MM.1S (cell line): ENCODE data around the gene KDM4B.

Source experiments
- DNase-seq: peaks from one replicate; pipeline ENCODE4 v3.0.0-alpha.2; 2015
- H2AFZ ChIP-seq: fragments of 300-600 bp; sonication (generic); 2 replicates; pipeline ENCODE4 v1.6.0; 2016; ENCODE audit warnings: antibody characterized with exemption, low read length
- H3F3A ChIP-seq: fragments of 300-600 bp; sonication (generic); 2 replicates; pipeline ENCODE4 v1.6.1; 2016; ENCODE audit warnings: mild to moderate bottlenecking, antibody characterized with exemption, low read length, moderate library complexity, mixed read lengths; ENCODE audit not compliant: insufficient read depth
- H3K27ac ChIP-seq: fragments of 300-600 bp; sonication (generic); 2 replicates; pipeline ENCODE4 v1.5.1; 2016; ENCODE audit warnings: mild to moderate bottlenecking, low read length
- H3K27me3 ChIP-seq: fragments of 300-600 bp; sonication (generic); replicated peaks from 2 replicates; pipeline ENCODE4 v1.6.0; 2016; ENCODE audit warnings: low read length; ENCODE audit not compliant: insufficient read depth
- H3K36me3 ChIP-seq: fragments of 300-600 bp; sonication (generic); replicated peaks from 2 replicates; pipeline ENCODE4 v1.6.1; 2016; ENCODE audit warnings: mild to moderate bottlenecking, low read length, mixed read lengths; ENCODE audit not compliant: insufficient read depth
- H3K4me1 ChIP-seq: fragments of 300-600 bp; sonication (generic); 2 replicates; pipeline ENCODE4 v1.6.1; 2016; ENCODE audit warnings: low read length, mixed read lengths
- H3K4me2 ChIP-seq: fragments of 300-600 bp; sonication (generic); 2 replicates; pipeline ENCODE4 v1.6.0; 2016; ENCODE audit warnings: low read depth, low read length
- H3K4me3 ChIP-seq: fragments of 300-600 bp; sonication (generic); 2 replicates; pipeline ENCODE4 v1.5.1; 2016; ENCODE audit warnings: low read length, mixed read lengths
- H3K79me2 ChIP-seq: fragments of 300-600 bp; sonication (generic); 2 replicates; pipeline ENCODE4 v1.6.1; 2016; ENCODE audit warnings: mixed run types, low read length, mixed read lengths
- H3K9ac ChIP-seq: fragments of 300-600 bp; sonication (generic); 2 replicates; pipeline ENCODE4 v1.6.1; 2016; ENCODE audit warnings: low read length, mixed read lengths
- H3K9me2 ChIP-seq: fragments of 300-600 bp; sonication (generic); replicated peaks from 2 replicates; pipeline ENCODE4 v1.6.1; 2016; ENCODE audit warnings: mild to moderate bottlenecking, low read length, mixed read lengths; ENCODE audit not compliant: insufficient read depth
- H3K9me3 ChIP-seq: fragments of 300-600 bp; sonication (generic); replicated peaks from 2 replicates; pipeline ENCODE4 v1.6.1; 2016; ENCODE audit warnings: mild to moderate bottlenecking, low read length, mixed read lengths; ENCODE audit not compliant: insufficient read depth
- H4K20me1 ChIP-seq: fragments of 300-600 bp; sonication (generic); 2 replicates; pipeline ENCODE4 v1.6.1; 2016; ENCODE audit warnings: mild to moderate bottlenecking, low read length, moderate library complexity, mixed read lengths; ENCODE audit not compliant: insufficient read depth
- CTCF ChIP-seq: fragments of 300-600 bp; sonication (generic); IDR thresholded peaks from 2 replicates; pipeline ENCODE4 v1.5.1; 2016; ENCODE audit warnings: antibody characterized with exemption, low read length, mixed read lengths
- EZH2 ChIP-seq: fragments of 300-600 bp; sonication (generic); optimal IDR thresholded peaks from 2 replicates; pipeline ENCODE3; 2017; ENCODE audit warnings: low read depth, mild to moderate bottlenecking, antibody characterized with exemption, low read length, mixed read lengths
- EZH2phosphoT487 ChIP-seq: fragments of 300-600 bp; sonication (generic); IDR thresholded peaks from 2 replicates; pipeline ENCODE4 v1.6.1; 2018; ENCODE audit warnings: antibody characterized with exemption, low read length

The KDM4B gene

GRCh38 chr19:5133986-5134595 lies 165.2 kb downstream of the KDM4B start:
- Histone ChIP-seq H3K27me3 (no peaks in the 10 kb centered on the region), H4K20me1 (no peaks in the 10 kb centered on the region), H2AFZ (no peak overlapping the region), H3K27ac (no peak overlapping the region), H3K9me3 (no peaks in the 10 kb centered on the region), H3K36me3 (no peaks in the 10 kb centered on the region), H3K4me2 (no peak overlapping the region), H3K9me2 (no peaks in the 10 kb centered on the region), H3K79me2 (no peaks in the 10 kb centered on the region), H3K4me3 (no peak overlapping the region), H3K4me1 (no peaks in the 10 kb centered on the region), H3K9ac (no peak overlapping the region), H3F3A (no peaks in the 10 kb centered on the region)
- no peak for DNase-seq
- TF ChIP-seq CTCF (no peak), EZH2 (no peak), EZH2phosphoT487 (no peak)

GRCh38 chr19:5134691-5135090 lies 165.8 kb downstream of the KDM4B start:
- no peaks in the 10 kb centered on the region for H4K20me1 ChIP-seq
- no peak for TF ChIP-seq EZH2phosphoT487
- TF ChIP-seq CTCF: no peak
- TF ChIP-seq EZH2: no peak
- no peaks in the 10 kb centered on the region for H3F3A ChIP-seq
- no peaks in the 10 kb centered on the region for H3K9me2 ChIP-seq
- H3K9ac ChIP-seq: no peak overlapping the region
- no peak overlapping the region for H3K27ac ChIP-seq
- no peaks in the 10 kb centered on the region for H3K9me3 ChIP-seq
- no peak overlapping the region for H2AFZ ChIP-seq
- H3K4me2 ChIP-seq: no peak overlapping the region
- H3K36me3 ChIP-seq: no peaks in the 10 kb centered on the region
- H3K79me2 ChIP-seq: no peaks in the 10 kb centered on the region
- no peaks in the 10 kb centered on the region for H3K4me1 ChIP-seq
- H3K27me3 ChIP-seq: no peaks in the 10 kb centered on the region
- no peak for DNase-seq
- no peak overlapping the region for H3K4me3 ChIP-seq

- H3K36me3 ChIP-seq: no peaks in the 10 kb centered on the region
- H3K79me2 ChIP-seq: no peaks in the 10 kb centered on the region
- H3K4me2 ChIP-seq: no peak overlapping the region
- H2AFZ ChIP-seq: no peak overlapping the region
- H3K9me2 ChIP-seq: no peaks in the 10 kb centered on the region
- no peaks in the 10 kb centered on the region for H3K4me1 ChIP-seq
- H3K9ac ChIP-seq: no peak overlapping the region
- H3F3A ChIP-seq: no peaks in the 10 kb centered on the region
- no peak for DNase-seq
- H3K9me3 ChIP-seq: no peaks in the 10 kb centered on the region
- H3K27me3 ChIP-seq: no peaks in the 10 kb centered on the region
- TF ChIP-seq EZH2 (no peak), CTCF (no peak), EZH2phosphoT487 (no peak)
- H3K4me3 ChIP-seq: no peak overlapping the region
- H4K20me1 ChIP-seq: no peaks in the 10 kb centered on the region
- no peak overlapping the region for H3K27ac ChIP-seq
Observed at GRCh38 chr19:5136073-5136855, 167.4 kb downstream of the KDM4B start.
